Measurements from ENCODE around the gene NPC1.
"Not testable (repeated sequence)": the region's sequence is repeated elsewhere in the genome, so short reads cannot be mapped to it uniquely, and the experiment has no call there.

NPC1 gene

GRCh38 chr18:23608211-23608610 is 21.9 kb upstream of the NPC1 start:
- DNase-seq: no peak

DNA sequence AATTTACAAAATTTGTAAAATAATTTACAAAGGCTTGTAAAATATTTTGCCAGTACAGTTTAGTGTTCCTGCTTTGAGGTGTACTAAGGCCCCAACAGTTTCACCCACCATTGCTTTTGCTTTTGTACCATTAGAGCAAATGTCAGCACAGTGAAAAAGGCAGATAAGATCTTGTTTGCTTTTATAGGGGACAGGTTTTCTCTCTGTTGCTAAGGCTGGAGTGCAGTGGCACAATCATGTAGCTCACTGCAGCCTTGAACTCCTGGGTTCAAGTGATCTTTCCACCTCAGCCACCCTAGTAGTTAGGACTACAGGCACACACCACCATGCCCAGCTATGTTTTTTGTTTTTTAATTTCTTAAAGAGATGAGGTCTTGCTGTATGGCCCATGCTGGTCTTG is 19.6 kb upstream of the NPC1 start:
- no peak for DNase-seq

DNA sequence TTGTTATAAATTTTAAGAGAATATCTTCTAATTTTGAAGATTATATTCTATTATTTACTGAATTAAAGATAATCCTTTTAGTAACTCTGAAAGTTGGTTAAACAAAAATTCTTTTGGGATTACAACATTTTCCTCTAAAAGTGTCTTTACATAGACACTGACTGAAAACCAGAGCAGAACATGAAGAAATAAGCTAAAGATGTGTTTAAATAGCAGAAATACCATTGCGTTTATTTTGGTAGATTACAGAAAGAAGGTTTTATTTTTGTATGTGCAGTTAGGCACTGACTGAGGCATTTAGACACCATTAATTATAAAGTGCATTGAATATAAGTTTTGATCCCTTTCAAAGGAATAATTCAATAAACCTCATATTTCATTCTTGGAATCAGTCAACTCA is 13.5 kb upstream of the NPC1 start:
- DNase-seq: no peak

- DNase-seq: no peak
Measured at GRCh38 chr18:23596183-23596582, 9.9 kb upstream of the NPC1 start.

DNA sequence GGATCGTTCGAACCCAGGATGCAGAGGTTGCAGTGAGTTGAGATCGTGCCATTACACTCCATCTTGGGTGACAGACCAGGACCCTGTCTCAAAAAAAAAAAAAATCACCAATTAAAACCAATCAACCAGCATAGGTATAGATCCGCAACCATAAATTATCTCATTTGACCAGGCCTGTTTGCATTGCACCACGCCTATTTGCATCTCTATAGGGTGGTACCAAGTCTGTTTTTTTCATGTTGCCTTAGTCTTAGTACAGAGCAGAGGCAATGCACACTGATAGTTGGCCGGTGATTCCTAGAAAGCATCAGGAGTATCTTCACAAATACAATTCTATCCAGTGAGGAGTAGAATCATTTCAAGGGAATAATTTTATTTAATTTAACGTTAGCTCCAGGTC is 9.3 kb upstream of the NPC1 start:
- no peak for DNase-seq

- DNase-seq: no peak
Measured at GRCh38 chr18:23593720-23594119, 7.4 kb upstream of the NPC1 start.

DNA sequence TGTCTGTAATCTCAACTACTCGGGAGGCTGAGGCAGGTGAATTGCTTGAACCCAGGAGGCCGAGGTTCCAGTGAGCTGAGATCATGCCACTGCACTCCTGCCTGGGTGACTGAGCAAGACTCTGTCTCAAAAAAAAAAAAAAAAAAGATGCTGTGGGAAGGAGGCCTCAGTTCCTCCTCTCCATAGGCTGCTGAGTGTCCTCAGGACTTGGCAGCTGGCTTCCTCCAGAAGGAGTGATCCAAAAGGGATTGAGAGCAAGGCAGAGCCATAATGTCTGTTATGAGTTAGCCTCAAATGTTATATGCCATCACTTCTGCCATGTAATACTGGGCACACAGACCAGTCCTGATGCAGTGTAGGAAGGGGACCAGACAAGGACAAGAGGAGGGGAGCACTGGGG is 6.6 kb upstream of the NPC1 start:
- DNase-seq: no peak

- no peak for DNase-seq
Measured at GRCh38 chr18:23591011-23591410, 4.7 kb upstream of the NPC1 start.

DNA sequence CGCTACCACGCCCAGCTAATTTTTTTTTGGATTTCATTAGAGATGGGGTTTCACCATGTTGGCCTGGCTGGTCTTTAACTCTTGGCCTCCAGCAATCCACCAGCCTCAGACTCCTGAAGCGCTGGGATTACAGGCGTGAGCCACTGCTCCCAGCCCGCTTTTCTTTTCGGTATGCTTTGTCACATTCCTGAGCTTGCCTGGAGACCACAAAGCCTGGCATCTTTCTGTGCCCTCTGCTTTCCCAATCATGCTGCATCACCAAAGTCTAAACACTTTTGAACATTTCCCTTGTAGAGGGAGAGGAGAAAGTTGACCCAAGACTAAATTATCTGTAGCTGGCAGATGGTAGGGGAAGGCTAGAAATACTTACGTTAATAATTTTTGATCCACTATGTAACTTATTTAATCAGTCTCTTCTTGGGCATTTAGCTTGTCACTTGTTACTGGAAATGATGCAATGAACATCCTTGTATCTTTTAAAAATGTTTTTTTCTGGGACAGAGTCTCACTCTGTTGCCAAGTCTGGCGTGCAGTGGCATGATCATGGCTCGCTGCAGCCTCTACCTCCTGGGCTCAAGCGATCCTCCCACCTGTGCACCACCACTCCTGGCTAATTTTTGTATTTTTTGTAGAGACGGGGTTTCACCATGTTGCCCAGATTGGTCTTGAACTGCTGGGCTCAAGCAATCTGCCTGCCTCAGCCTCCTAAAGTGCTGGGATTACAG is 2.7 kb upstream of the NPC1 start:
- no peak for DNase-seq

DNA sequence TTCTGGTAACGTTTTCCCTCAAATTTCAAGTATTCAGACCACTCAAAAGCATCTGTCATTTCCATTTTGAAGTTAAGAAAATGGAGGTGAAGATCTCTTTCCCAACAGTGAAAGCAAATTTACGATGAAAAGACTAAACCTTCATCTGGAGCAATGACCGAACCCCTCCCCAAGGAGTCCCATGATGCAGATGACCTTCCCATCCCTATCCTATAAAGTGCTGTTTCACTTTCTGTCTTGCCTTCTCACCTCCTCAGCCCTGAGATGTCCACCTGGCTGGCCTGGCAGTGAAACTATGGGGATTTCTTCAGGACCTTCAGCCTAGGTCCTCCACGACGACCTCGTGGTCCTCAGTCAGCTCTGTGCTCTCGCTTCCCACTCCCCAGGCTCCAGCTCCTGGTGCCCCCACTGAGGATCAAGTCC is 925 bp upstream of the NPC1 start:
- DNase-seq: no peak

DNA sequence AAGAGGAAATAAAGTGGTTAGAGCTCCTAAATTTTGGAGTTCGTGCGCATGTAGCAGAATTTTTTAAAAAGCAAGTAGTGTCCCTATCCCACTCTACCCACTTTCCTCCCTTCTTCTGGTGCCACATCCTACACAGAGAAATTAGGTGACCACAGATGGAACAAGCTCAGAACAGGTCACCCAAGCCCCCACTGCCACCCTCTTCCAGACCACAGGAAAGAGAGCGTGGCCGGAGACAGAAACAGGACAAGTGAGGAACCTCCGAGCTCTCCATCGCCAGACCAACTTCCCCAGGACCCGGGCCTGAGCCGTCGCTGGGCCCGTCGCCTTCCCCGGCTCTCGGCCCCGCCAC is 433 bp downstream of the NPC1 start:
- DNase-seq: no peak

DNA sequence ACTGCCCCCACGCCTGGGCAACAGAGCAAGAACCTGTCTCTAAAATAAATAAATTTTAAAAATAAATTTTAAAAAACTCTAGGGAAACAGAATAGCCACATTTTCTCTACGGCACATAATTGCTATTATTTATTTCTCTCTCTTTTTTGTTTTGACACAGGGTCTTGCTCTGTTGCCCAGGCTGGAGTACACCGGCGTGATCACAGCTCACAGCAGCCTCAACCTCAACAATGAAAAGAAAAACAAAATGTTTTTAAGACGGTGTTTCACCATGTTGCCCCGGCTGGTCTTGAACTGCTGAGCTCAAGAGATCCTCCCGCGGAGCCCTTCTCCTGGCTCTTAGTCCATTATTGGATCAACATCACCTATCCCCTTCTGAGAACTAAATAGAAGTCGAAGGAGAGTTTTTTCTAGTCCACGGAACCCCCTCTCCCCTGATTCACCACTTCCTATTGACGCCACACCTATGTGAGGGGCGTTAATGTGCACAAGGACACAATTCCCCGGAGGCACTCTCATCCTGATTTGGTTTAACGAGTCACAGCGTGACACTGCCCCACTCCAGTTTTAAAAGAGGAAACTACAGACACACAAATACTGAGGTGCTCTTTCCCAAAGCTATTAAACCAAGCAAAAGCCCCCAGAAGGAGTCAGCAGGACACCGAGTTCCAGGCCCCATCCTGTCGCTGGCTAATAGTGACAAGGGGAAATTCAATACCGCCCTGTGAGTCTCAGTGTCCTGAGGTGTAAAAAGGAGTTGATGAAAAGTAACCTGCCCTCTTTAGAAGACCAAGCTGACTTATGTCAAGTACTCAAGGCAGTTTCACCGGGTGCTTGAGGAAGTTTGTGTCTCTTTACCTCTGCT is 1.1 kb downstream of the NPC1 start:
- no peak for DNase-seq

DNA sequence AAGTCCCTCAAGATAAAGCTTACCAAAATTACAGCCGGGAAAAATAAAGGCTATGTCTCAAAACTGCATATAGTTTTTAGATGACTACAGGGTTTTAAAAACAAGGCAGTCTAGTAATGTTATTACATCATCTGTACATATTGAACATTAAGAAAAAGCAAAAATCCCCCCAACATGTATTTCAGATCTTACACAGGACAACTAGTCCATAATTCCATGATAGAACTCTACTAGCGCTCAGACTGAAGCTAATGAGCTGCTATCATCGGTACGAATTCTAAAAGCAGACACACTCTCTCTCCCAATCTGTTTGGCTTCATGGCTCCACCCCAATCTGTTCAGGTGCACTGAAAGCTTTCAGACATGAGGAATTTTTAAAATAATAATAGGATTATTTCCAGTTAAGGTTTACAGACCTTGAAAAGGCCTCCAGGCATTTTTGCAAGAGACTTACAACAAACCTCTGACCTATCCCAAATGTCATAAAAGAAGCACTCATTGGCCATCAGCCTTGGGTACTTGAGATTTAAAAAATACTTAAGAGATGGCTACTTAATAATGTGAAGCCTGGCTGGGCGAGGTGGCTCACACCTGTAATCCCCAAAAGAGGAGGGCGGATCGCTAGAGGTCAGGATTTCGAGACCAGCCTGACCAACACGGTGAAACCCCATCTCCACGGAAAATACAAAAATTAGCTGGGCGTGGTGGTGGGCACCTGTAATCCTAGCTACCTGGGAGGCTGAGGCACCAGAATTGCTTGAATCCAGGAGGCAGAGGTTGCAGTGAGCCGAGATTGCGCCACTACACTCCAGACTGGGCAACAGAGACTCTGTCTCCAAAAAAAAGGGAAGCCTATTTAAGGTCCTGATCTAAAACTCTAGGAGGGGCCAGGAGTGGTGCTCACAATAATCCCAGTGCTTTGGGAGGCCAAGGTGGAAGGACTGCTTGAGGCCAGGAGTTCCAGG is 2.0 kb downstream of the NPC1 start:
- no peak for DNase-seq

GRCh38 chr18:23583071-23583865 is 3.0 kb downstream of the NPC1 start:
- no peak for DNase-seq

DNA sequence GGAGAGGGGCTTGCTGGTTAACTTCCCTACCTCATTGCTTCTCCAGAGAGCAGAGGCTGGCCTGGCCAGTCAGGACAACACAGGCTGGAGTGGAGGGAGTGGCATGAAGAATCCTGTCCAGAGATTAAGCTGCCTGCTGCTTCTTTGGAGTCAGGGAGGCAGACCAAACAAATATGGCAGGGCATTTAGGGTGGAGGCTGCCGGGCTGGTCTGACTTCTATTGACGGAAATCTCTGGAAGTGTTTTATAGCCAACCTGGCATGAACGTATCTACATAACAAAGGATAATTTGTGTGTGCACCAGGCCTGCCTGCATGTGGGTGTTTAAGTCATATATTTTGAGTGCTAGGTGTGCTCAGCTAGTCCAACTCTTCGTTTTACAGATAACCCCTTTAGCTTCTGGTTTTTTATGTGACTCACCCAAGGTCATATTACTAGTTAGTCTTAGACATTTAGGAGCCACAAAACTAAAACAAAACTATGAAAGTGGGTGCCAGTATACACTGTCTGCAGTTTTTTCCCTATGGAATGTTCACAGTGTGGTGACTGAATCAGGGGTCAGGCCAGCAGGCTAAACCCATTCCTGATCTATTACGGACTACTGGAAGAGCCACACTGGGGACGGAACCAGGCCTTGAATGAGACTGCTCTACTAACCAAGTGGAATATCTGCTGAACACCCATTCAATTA is 5.5 kb downstream of the NPC1 start:
- DNase-seq: no peak

- DNase-seq: no peak
Measured at GRCh38 chr18:23578891-23579653, 7.2 kb downstream of the NPC1 start.

GRCh38 chr18:23578067-23578701 is 8.1 kb downstream of the NPC1 start:
- DNase-seq: no peak

GRCh38 chr18:23577521-23577920 is 8.8 kb downstream of the NPC1 start:
- not testable (repeated sequence) for DNase-seq

DNA sequence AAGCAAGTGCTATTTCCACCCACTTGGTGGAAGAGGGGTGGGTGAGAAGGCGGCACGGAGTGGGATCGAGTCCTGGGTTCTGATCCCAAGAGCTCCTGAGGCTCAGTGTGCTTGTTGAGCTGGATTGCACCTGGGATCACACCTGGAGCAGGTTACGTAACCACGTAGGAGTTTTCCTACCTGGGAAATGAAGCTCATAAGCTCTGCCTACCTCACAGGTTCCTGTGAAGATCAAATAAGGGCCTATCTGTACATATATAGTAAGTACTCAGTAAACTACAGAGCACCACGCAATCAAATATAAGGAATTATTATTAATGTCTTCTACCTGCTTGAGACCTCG is 11.0 kb downstream of the NPC1 start:
- no peak for DNase-seq

DNA sequence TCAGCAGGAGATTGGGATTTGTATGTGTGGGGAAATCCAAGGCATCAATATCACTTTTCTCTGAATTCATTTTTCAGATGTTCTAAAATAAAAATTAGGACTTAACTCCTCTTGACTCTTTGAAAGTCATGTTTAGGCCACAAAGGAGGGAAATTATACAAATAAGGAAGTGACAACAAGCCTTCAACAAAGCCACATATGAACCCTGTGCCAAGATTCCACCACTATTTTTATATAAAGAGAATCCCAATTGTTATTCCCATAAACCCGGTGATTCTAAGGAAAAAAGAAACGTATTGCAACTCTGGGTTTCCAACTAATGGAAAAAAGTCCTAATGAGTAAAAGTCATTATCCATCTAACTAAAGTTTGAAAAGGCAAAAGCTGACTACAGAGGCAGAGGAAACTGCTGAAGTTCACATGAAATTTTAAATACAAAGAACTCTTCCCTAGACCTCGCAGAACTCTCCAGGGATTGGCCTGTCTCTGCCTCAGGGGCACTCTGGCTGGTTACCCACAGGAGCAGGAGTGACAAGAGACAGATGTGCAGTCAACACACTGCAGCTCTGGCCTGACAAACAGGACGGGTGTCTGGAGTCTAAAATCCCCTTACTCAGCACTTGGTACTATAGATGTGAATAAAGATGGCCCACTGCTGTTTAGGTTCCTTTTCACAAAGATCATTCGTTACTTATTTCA is 11.5 kb downstream of the NPC1 start:
- DNase-seq: no peak

Measured in stimulated activated CD4-positive, alpha-beta T cell treated with anti-CD3 and anti-CD28 coated beads, Interleukin-1b, Interleukin-23, amount 100 ng/mL, for 48 hours (primary cell).